Tibial artery (tissue), 4 donors: ENCODE measurements around the gene KRT20.

ENCODE experiments used
- DNase-seq, 2 donors: peaks; one replicate each; pipeline ENCODE4 v3.0.0-alpha.2; 2019
- H3K27ac ChIP-seq, 2 donors: fragments of 200-600 bp; sonication (generic) in 1 of 2; 1 replicate in 1 of 2; 2 replicates in 1 of 2; pipeline ENCODE4 v1.5.1; 2018 to 2019; ENCODE audit warnings: mild to moderate bottlenecking in 1 of 2
- H3K27me3 ChIP-seq, 2 donors: fragments of 200-600 bp; sonication (generic) in 1 of 2; one replicate each; pipeline versions ENCODE4 v1.5.1 to v1.6.0; 2016 to 2019
- H3K36me3 ChIP-seq, 3 donors: fragments of 200-600 bp; sonication (generic) in 2 of 3; one replicate each; pipeline ENCODE4 v1.5.1; 2016 to 2019; ENCODE audit warnings: mild to moderate bottlenecking in 2 of 3
- H3K4me1 ChIP-seq, 4 donors: fragments of 200-600 bp; sonication (generic) in 2 of 4; 1 replicate in 3 of 4; 2 replicates in 1 of 4; pipeline ENCODE4 v1.5.1; 2016 to 2019
- H3K4me3 ChIP-seq, 2 donors: fragments of 200-600 bp; sonication (generic) in 1 of 2; 1 replicate in 1 of 2; 2 replicates in 1 of 2; pipeline ENCODE4 v1.5.1; 2018 to 2019; ENCODE audit warnings: mild to moderate bottlenecking in 2 of 2
- H3K9me3 ChIP-seq, 3 donors: fragments of 200-600 bp; sonication (generic) in 1 of 3; one replicate each; pipeline ENCODE4 v1.5.1; 2016 to 2019
- intact Hi-C: fragments of 100-400 bp; cut with DNase I; formaldehyde crosslinking; loops from one replicate; pipeline ENCODE4 v1.15.0; 2023; ENCODE audit warnings: low total_unique reads
- TF ChIP-seq, protein P1 (sequence below), 2 experiments: fragments of 200-600 bp in 1 of 2; fragments of 450-650 bp in 1 of 2; IDR thresholded peaks; one replicate each; pipeline ENCODE4 v1.5.1; 2017 to 2019; ENCODE audit warnings: antibody characterized with exemption in 2 of 2, mild to moderate bottlenecking in 1 of 2, moderate library complexity in 1 of 2

The KRT20 gene

DNA sequence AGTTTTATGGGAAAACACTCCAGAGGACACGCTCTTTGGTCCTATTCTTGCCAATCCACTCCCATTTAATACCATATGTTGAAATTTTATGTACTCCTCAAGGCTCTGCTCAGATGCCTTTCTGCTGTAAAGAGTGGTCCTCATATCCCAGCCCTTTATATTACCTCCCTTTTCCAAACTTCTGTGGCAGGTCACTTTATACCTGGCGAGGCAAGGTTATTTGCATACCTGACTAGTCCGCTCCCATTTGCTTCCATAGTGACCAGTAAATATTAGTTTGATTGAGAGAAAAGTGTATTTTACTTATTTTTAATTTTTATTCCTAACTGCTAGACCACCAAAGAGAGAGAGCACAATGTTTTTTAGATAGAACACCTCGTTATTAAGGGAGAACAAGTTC is 35.3 kb downstream of the KRT20 start:
- Histone ChIP-seq H3K9me3 (no peaks in the 10 kb centered on the region), H3K27ac (no peak overlapping the region), H3K27me3 (peaks cover 0 to 4% of the 10 kb centered on the region in 2 donors), H3K4me3 (no peak overlapping the region), H3K36me3 (no peaks in the 10 kb centered on the region), H3K4me1 (peaks cover 0 to 3% (median 0%) of the 10 kb centered on the region in 4 donors)
- DNase-seq, result no peak
- TF ChIP-seq, protein P1, sequence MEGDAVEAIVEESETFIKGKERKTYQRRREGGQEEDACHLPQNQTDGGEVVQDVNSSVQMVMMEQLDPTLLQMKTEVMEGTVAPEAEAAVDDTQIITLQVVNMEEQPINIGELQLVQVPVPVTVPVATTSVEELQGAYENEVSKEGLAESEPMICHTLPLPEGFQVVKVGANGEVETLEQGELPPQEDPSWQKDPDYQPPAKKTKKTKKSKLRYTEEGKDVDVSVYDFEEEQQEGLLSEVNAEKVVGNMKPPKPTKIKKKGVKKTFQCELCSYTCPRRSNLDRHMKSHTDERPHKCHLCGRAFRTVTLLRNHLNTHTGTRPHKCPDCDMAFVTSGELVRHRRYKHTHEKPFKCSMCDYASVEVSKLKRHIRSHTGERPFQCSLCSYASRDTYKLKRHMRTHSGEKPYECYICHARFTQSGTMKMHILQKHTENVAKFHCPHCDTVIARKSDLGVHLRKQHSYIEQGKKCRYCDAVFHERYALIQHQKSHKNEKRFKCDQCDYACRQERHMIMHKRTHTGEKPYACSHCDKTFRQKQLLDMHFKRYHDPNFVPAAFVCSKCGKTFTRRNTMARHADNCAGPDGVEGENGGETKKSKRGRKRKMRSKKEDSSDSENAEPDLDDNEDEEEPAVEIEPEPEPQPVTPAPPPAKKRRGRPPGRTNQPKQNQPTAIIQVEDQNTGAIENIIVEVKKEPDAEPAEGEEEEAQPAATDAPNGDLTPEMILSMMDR (IDR thresholded peaks at IDR 0.05), result no peak
- intact Hi-C loops, result no loop called here

DNA sequence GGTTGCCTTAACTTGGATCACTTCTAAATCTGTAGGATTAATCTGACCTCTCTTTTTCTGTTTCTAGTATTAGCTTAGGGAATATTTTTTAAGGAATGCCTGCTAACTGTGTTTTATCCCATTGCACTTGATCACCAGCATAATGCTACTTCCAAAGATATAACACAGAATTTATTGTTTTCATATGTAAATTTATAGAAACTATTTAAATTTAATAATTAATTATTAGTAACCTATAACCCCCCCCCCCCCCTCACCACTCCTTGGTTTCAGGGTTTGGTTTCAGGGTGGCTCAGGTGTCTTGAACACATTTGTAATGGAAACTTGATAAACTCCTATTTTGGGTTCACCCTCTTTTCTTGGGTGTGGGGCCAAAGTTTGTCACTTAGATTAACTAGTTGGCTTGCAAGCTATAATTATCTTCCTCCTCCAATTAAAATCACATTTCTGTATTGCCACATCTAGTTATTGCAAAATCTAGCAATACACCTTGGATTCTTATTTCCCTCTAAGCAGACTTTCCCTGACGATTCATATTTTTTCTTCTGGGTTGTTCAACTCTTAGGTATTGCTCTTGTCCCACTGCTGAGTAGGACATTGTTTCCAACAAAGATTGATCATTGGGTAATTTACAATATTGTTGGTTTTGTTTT is 36.3 kb downstream of the KRT20 start:
- no peak for DNase-seq
- peaks cover 0 to 4% of the 10 kb centered on the region in 2 donors for H3K27me3 ChIP-seq
- H3K27ac ChIP-seq, result no peak overlapping the region

DNA sequence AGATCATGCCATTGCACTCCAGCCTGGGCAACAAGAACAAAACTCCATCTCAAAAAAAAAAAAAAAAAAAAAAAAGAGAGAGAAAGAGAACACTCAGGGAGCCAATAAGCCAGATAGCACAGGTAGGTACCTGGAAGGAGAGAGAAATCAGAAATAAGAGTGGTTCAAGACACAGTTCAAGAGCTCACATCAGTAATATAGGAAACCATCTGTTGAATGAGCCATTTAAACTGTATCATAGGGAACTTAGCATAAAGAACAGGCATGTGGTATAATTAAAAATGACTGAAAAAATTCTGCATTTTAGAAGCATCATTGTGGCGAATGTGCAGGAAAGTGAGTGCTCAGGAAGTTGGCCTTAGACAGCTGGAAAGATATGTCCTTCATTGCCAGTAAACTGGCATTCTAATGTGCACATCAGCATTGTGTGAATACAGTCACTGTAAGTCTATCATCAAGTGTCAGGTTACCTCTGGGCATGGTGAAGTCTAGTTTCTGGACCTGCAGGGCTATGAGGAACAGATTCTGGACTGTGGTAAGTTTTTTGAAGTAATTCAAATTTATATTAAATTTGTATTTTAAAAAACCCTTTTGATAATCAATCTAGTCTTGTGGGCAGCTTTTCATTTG is 38.4 kb downstream of the KRT20 start:
- H3K27ac ChIP-seq, result no peak overlapping the region
- no peaks in the 10 kb centered on the region for H3K36me3 ChIP-seq
- peaks cover 0 to 4% of the 10 kb centered on the region in 2 donors for H3K27me3 ChIP-seq
- no peak overlapping the region for H3K4me3 ChIP-seq
- no peaks in the 10 kb centered on the region for H3K4me1 ChIP-seq
- DNase-seq, result no peak
- H3K9me3 ChIP-seq, result no peaks in the 10 kb centered on the region
- intact Hi-C loops, result no loop called here
- TF ChIP-seq, protein P1 (IDR thresholded peaks at IDR 0.05), result no peak

More for the DNA sequence above, 36.3 kb downstream of the KRT20 start:
- no peak overlapping the region for H3K4me3 ChIP-seq
- no peaks in the 10 kb centered on the region for H3K9me3 ChIP-seq
- TF ChIP-seq, protein P1 (IDR thresholded peaks at IDR 0.05), result no peak
- no peaks in the 10 kb centered on the region for H3K36me3 ChIP-seq
- no peaks in the 10 kb centered on the region for H3K4me1 ChIP-seq
- intact Hi-C loops, result no loop called here

DNA sequence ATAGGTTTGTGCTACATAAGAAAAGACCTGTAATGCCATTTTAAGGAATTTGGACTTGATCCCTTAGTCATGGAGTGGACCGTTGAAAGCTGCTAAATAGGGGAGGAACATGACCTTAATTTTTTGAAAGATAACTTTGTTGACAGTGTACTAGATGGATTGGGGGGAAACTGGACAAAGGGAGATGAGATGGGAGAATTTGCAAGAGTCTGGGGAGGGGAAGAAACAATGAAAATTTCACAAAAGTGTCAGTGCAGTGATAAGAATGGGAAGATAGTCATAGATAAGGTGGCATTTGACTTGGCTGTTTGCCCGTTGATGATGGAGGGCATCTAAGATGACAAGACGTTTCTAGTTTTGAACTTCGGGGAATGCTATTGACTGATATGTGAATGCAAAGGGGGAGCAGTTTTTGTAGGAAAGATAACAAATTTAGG is 40.4 kb downstream of the KRT20 start:
- Histone ChIP-seq H3K27me3 (peaks cover 0 to 4% of the 10 kb centered on the region in 2 donors), H3K4me1 (no peaks in the 10 kb centered on the region), H3K27ac (no peak overlapping the region), H3K4me3 (no peak overlapping the region), H3K9me3 (no peaks in the 10 kb centered on the region), H3K36me3 (no peaks in the 10 kb centered on the region)
- DNase-seq, result no peak
- TF ChIP-seq, protein P1 (IDR thresholded peaks at IDR 0.05), result no peak
- intact Hi-C loops, result no loop called here

DNA sequence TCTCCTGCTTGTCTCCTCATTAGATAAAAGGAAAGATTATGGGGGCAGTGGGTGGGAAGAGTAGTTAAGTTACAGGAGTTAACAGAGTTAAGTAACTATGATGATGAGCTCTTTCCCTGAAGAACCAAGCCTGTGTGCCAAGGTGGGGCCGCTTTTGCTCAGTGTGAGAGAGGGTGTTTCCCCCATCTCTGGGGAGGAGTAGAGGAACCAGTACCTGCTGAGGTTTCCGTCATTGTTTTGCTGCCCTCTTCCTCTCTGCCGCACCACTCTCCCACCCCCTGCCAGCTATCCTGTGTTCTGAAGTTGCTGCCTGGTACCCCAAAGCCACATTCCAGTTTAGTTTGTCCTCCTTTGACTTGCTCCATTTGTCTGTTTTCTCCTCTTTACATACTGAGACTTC is 41.8 kb downstream of the KRT20 start:
- intact Hi-C loops, result no loop called here

More for the DNA sequence above, 41.8 kb downstream of the KRT20 start:
- H3K4me3 ChIP-seq, result no peak overlapping the region
- H3K4me1 ChIP-seq, result no peaks in the 10 kb centered on the region
- peaks cover 0 to 3% of the 10 kb centered on the region in 2 donors for H3K27me3 ChIP-seq
- DNase-seq, result no peak
- no peak overlapping the region for H3K27ac ChIP-seq
- no peaks in the 10 kb centered on the region for H3K9me3 ChIP-seq
- no peaks in the 10 kb centered on the region for H3K36me3 ChIP-seq
- TF ChIP-seq, protein P1 (IDR thresholded peaks at IDR 0.05), result no peak
